Epithelial cell of proximal tubule (primary cell): ENCODE data around the gene HCFC2. TPM values are rescaled to one million over a fixed set of nuclear protein-coding genes. Genes with fewer than 3 reads are reported as not detected.

ENCODE experiments used
- total RNA-seq: library from RNA; depleted of rRNA; stranded (reverse); fragments of >200 nt; gene quantifications from 2 replicates; pipeline ENCODE4 v1.2.3, GENCODE V29; 2015

HCFC2 gene
- total RNA-seq, 1 donor from 2014 or later, result 6.1 TPM

Other genes with a start within 250 kb of the HCFC2 start
- 7.5 and 10.3 TPM in 2 replicates for gene NT5DC3, start 223.3 kb upstream of the HCFC2 start, total RNA-seq
- gene HSP90B1, start 134.1 kb upstream of the HCFC2 start, total RNA-seq, result 472 and 606 TPM in 2 replicates
- 18.9 and 29.4 TPM in 2 replicates for gene TDG, start 98.7 kb upstream of the HCFC2 start, total RNA-seq
- 0.46 and 2.0 TPM in 2 replicates for gene GLT8D2, start 14.3 kb upstream of the HCFC2 start, total RNA-seq
- gene NFYB, start 73.7 kb downstream of the HCFC2 start, total RNA-seq, result 16.1 and 19.3 TPM in 2 replicates
- gene TXNRD1, start 151.2 kb downstream of the HCFC2 start, total RNA-seq, result 268 and 307 TPM in 2 replicates
- 1.1 and 1.3 TPM in 2 replicates for gene EID3, start 239.2 kb downstream of the HCFC2 start, total RNA-seq